ENCODE data around the gene RAD9A.
A peak's percentile ranks its signal among the peaks of the same experiment; 100 is the strongest.

- TF ChIP-seq CTCF (conservative IDR thresholded peaks at IDR 0.05; ENCODE audit: low read depth in 2 of 2) (no peak), POLR2AphosphoS5 (IDR thresholded peaks at IDR 0.05; ENCODE audit: low read depth) (0 out of 2 replicates have a peak, but pooled peaks have one; percentile 4), EZH2 (IDR thresholded peaks at IDR 0.05; ENCODE audit: low read depth, unreplicated experiment) (no peak), EZH2phosphoT487 (IDR thresholded peaks at IDR 0.05; ENCODE audit: unreplicated experiment) (no peak), REST (IDR thresholded peaks at IDR 0.05; ENCODE audit: unreplicated experiment) (no peak), CREB1 (CRISPR knock-in tag; IDR thresholded peaks at IDR 0.05; ENCODE audit: low read depth) (no peak), ETS1 (IDR thresholded peaks at IDR 0.05) (no peak), NANOG (IDR thresholded peaks at IDR 0.05; ENCODE audit: borderline replicate concordance) (no peak), ZNF331 (CRISPR knock-in tag; IDR thresholded peaks at IDR 0.05; ENCODE audit: low read depth) (no peak)
Measured at GRCh38 chr11:67442504-67443404, 51.0 kb downstream of the RAD9A start.

All from GM23338 (cell line).